ENCODE measurements around the gene ZBTB7B.

- TF ChIP-seq CTCF (conservative IDR thresholded peaks at IDR 0.05), result no peak
- no peak for TF ChIP-seq EZH2 (IDR thresholded peaks at IDR 0.05; ENCODE audit: low read depth)
These were observed 21.7 kb downstream of the ZBTB7B start for GRCh38 chr1:155024315-155024714.

Measured in PC-9 (cell line).